HG03060 (cell line): Measurements from ENCODE around the gene GVQW3.

Experiments
- ATAC-seq: cut with Tn5 transposase; IDR thresholded peaks from one replicate; pipeline ENCODE4 v1.9.1; 2021; ENCODE audit warnings: low read depth, moderate number of reproducible peaks; ENCODE audit not compliant: unreplicated experiment

The GVQW3 gene

GRCh38 chr11:76444065-76444383 is 62.9 kb downstream of the GVQW3 start:
- ATAC-seq = no peak

- ATAC-seq = peak; percentile 83
Observed at GRCh38 chr11:76444384-76445120, 63.4 kb downstream of the GVQW3 start, which contains the start of gene EMSY. EMSY (plus strand) TSS chr11:76445018; CDS start chr11:76446939, 1,921 bp downstream.

GRCh38 chr11:76445121-76446084 is 64.3 kb downstream of the GVQW3 start:
- peak; percentile 5 for ATAC-seq

GRCh38 chr11:76448506-76448905 is 67.4 kb downstream of the GVQW3 start:
- ATAC-seq = no peak

- ATAC-seq = no peak
Observed at GRCh38 chr11:76453248-76453647, 72.1 kb downstream of the GVQW3 start.

GRCh38 chr11:76455331-76455730 is 74.2 kb downstream of the GVQW3 start:
- no peak for ATAC-seq

GRCh38 chr11:76455931-76456330 is 74.8 kb downstream of the GVQW3 start:
- no peak for ATAC-seq

- no peak for ATAC-seq
Observed at GRCh38 chr11:76456571-76456970, 75.4 kb downstream of the GVQW3 start.
